Right renal pelvis (tissue), 4 donors: ENCODE results near the gene CYP26C1. TPM values are rescaled to one million over a fixed set of nuclear protein-coding genes. Genes with fewer than 3 reads are reported as not detected.
A peak's percentile ranks its signal among the peaks of the same experiment; 100 is the strongest.
"Not testable (repeated sequence)": the region's sequence is repeated elsewhere in the genome, so short reads cannot be mapped to it uniquely, and the experiment has no call there.

Experiments used
- DNase-seq, 4 donors: peaks; one replicate each; pipeline ENCODE4 v3.0.0-alpha.2; 2013; ENCODE audit warnings: low read depth in 4 of 4, low spot score in 3 of 4, missing footprints in 1 of 4
- polyA plus RNA-seq, 4 donors: library from polyadenylated mRNA; unstranded; fragments of 120-200 nt; gene quantifications; one replicate each; pipeline ENCODE4 v1.2.1, GENCODE V29; 2013; ENCODE audit not compliant: insufficient read length in 4 of 4

The CYP26C1 gene
- polyA plus RNA-seq, 4 donors, result 0.04 to 0.10 (median 0.05) TPM; not detected in 1

DNA sequence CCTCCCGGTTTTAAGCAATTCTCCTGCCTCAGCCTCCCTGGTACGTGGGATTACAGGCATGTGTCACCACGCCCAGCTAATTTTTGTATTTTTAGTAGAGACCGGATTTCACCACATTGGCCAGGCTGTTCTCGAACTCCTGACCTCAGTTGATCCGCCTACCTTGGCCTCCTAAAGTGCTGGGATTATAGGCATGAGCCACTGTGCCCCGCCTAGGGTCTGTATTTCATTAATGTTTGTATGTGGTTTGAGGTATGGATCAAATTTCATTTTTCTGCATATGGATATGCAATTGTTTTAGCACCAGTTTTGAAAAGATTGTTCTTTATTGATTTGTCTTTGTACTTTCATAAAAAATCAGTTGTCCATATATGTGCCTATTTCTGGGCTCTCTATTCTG is 39.1 kb downstream of the CYP26C1 start:
- DNase-seq, result no peak

DNA sequence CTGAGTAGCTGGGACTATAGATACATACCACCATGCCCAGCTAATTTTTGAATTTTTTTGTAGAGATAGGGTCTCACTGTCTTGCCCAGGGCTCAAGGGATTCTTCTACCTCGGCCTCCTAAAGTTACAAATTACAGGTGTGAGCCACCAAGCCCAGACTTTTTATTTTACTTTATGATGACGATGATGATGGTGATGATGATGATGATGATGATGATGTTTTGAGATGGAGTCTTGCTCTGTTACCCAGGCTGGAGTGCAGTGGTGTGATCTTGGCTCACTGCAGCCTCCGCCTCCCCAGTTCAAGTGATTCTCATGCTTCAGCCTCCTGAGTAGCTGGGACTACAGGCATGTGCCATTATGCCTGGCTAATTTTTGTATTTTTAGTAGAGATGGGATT is 40.5 kb downstream of the CYP26C1 start:
- DNase-seq, result not testable (repeated sequence)

GRCh38 chr10:93103953-93104352 is 43.4 kb downstream of the CYP26C1 start:
- no peak for DNase-seq

DNA sequence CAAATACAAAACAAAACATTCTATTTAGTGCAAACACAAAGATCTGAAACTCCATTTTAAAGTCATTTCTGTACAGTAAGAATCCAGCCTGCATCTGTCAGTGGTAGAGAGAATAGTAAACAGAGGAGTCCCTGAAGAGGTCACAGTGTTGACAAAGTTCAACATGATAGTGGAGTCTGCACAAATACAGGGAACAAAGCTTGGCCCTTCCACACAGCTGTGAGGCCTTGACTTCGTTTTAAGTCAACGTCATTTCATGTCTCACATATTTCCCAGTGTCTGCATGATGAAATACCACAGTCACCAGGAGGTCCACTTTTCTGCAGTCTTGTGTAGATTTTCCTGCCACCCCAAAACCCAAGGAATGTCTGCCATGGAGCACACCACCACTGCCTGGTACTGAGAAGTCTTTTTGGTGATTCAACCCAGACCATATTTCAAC is 46.1 kb downstream of the CYP26C1 start:
- no peak for DNase-seq

GRCh38 chr10:93110472-93111146 is 50.0 kb downstream of the CYP26C1 start:
- DNase-seq, result no peak

DNA sequence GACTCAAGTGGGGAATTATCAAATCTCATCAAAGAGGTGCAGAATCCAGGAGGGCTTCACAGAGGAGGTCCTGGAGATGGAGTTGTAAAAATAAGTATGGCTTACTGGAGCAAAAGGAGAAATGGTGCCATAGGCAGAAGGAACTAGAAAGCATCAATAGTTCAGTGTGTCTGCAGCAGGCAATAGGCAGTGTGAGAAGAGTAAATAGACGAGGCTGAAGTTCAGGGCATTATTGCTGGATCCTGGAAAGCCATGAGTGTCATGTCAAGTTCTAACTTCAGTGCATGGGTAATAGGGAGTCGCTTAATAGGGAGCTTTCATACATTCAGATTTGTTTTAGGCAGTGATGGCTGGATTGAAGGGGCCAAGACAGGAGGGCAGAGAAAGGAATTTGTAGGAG is 52.4 kb downstream of the CYP26C1 start:
- DNase-seq, result no peak

- peak in 1 of 4 donors; percentile 20 for DNase-seq
These were observed 55.2 kb downstream of the CYP26C1 start for GRCh38 chr10:93115661-93116383.

Other genes with a start within 250 kb of the CYP26C1 start
- 10 to 100 TPM; 16.8 to 21.6 (median 20.8) TPM for gene EXOC6, start 212.3 kb upstream of the CYP26C1 start, polyA plus RNA-seq
- gene CYP26A1, start 13.1 kb downstream of the CYP26C1 start, polyA plus RNA-seq, result under 1 TPM in 3 of 4 donors, not detected in 1; 0.08 to 0.17 (median 0.11) TPM